Measurements from ENCODE around the gene CYP8B1.

DNA sequence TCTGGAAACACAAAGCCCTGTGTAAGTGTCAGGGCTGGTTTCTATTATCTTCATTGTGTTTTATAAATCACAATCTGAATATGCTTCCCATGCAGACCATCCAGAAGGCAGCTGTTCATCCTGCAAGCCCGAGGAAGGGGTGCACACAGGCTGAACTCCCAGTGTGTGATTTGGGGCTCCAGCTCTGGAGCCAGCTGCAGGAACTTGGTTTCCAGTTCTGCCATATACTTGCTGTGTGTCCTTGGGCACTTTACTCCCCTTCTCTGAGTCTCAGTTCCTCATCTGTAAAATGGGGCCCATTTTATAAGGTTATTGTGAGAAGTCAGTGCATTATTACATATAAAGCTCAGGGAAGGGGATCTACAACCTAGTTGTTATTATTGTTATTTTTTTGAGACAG lies 22.6 kb downstream of the CYP8B1 start:
- no peak for TF ChIP-seq CTCF (optimal IDR thresholded peaks at IDR 0.05 in 1 of 3, IDR thresholded peaks at IDR 0.05 in 1 of 3, conservative IDR thresholded peaks at IDR 0.05 in 1 of 3; ENCODE audit: extremely low read depth in 1 of 3, insufficient read depth in 2 of 3, low read length in 3 of 3)
- TF ChIP-seq EZH2 (IDR thresholded peaks at IDR 0.05; ENCODE audit: low read length), result no peak

Measured in keratinocyte (primary cell).